Activated CD4-positive, alpha-beta memory T cell treated with anti-CD3 and anti-CD28 coated beads for 36 hours (primary cell): ENCODE measurements around the gene RASA3. TPM values are rescaled to one million over a fixed set of nuclear protein-coding genes. Genes with fewer than 3 reads are reported as not detected.
"Not testable (repeated sequence)": the region's sequence is repeated elsewhere in the genome, so short reads cannot be mapped to it uniquely, and the experiment has no call there.

Experiments used
- CTCF ChIA-PET: fragments of 350-600 bp; sonication (Branson Sonifier 250); formaldehyde crosslinking; loops from one replicate; lab custom pipeline; 2021; ENCODE audit warnings: antibody characterized with exemption, inconsistent platforms; lab: Charles Lee
- POLR2A ChIA-PET: fragments of 350-600 bp; sonication (Branson Sonifier 250); formaldehyde crosslinking; loops from one replicate; lab custom pipeline; 2021; ENCODE audit warnings: antibody characterized with exemption; lab: Charles Lee
- DNase-seq: peaks from one replicate; pipeline ENCODE4 v3.0.0-alpha.2; 2020
- H3K27ac Mint-ChIP-seq: one replicate; pipeline ENCODE4 v1.8.0; 2021; ENCODE audit warnings: mixed read lengths
- H3K27me3 Mint-ChIP-seq: one replicate; pipeline ENCODE4 v1.8.0; 2021; ENCODE audit warnings: mixed read lengths
- H3K36me3 Mint-ChIP-seq: one replicate; pipeline ENCODE4 v1.8.0; 2021; ENCODE audit warnings: mixed read lengths
- H3K4me1 Mint-ChIP-seq: one replicate; pipeline ENCODE4 v1.8.0; 2021; ENCODE audit warnings: low read depth, mixed read lengths
- H3K4me3 Mint-ChIP-seq: one replicate; pipeline ENCODE4 v1.8.0; 2021; ENCODE audit warnings: mild to moderate bottlenecking, mixed read lengths
- H3K9me3 Mint-ChIP-seq: one replicate; pipeline ENCODE4 v1.8.0; 2021; ENCODE audit warnings: mixed read lengths
- intact Hi-C: fragments of 100-400 bp; cut with micrococcal nuclease; formaldehyde crosslinking; loops from one replicate; pipeline ENCODE4 v1.15.1; 2023
- total RNA-seq, 2 experiments: library from RNA; stranded (reverse); gene quantifications; one replicate each; pipeline ENCODE4 v1.2.3, GENCODE V29; 2021

The RASA3 gene
- total RNA-seq, 2 experiments from 2014 or later: 45.9 to 49.3 TPM

- H3K36me3 Mint-ChIP-seq: peaks cover 28% of the 10 kb centered on the region
- H3K27me3 Mint-ChIP-seq: no peaks in the 10 kb centered on the region
- intact Hi-C loops: loop anchor here (1.0 kb wide), 1 partner anchor 11 kb away; no protein-coding TSS in a partner anchor
- H3K4me1 Mint-ChIP-seq: peaks cover 75% of the 10 kb centered on the region
- peak overlapping the region; percentile 33 for H3K27ac Mint-ChIP-seq
- no peak overlapping the region for H3K4me3 Mint-ChIP-seq
- no peaks in the 10 kb centered on the region for H3K9me3 Mint-ChIP-seq
- peak; percentile 36 for DNase-seq
- ChIA-PET CTCF (interaction anchor here (1.0 kb wide), 1 partner anchor 111 kb away, joined by 3 read pairs; no protein-coding TSS in a partner anchor), POLR2A (interaction anchor here (0.9 to 1.2 kb wide), 4 partner anchors 8 to 910 kb away, joined by 3 read pairs; partner anchors contain the start of gene PCID2)
Observed at GRCh38 chr13:114118086-114118485, 14.3 kb downstream of the RASA3 start.

- H3K4me1 Mint-ChIP-seq: peaks cover 71% of the 10 kb centered on the region
- H3K4me3 Mint-ChIP-seq, H3K27ac Mint-ChIP-seq, CTCF ChIA-PET, DNase-seq, H3K9me3 Mint-ChIP-seq, intact Hi-C loops, H3K27me3 Mint-ChIP-seq: not testable (repeated sequence)
- POLR2A ChIA-PET: interaction anchor here (1.0 to 1.2 kb wide), 2 partner anchors 9 to 909 kb away, joined by 3 read pairs; partner anchors contain the start of gene PCID2
- peaks cover 28% of the 10 kb centered on the region for H3K36me3 Mint-ChIP-seq
Observed at GRCh38 chr13:114117341-114117874, 15.0 kb downstream of the RASA3 start.

GRCh38 chr13:114116734-114117133 lies 15.7 kb downstream of the RASA3 start:
- POLR2A ChIA-PET: no interaction called here
- CTCF ChIA-PET: no interaction called here
- Mint-ChIP-seq H3K27me3 (no peaks in the 10 kb centered on the region), H3K27ac (no peak overlapping the region), H3K4me3 (no peak overlapping the region), H3K9me3 (no peaks in the 10 kb centered on the region), H3K4me1 (peaks cover 71% of the 10 kb centered on the region), H3K36me3 (peaks cover 28% of the 10 kb centered on the region)
- intact Hi-C loops: no loop called here
- peak; percentile 6 for DNase-seq

DNA sequence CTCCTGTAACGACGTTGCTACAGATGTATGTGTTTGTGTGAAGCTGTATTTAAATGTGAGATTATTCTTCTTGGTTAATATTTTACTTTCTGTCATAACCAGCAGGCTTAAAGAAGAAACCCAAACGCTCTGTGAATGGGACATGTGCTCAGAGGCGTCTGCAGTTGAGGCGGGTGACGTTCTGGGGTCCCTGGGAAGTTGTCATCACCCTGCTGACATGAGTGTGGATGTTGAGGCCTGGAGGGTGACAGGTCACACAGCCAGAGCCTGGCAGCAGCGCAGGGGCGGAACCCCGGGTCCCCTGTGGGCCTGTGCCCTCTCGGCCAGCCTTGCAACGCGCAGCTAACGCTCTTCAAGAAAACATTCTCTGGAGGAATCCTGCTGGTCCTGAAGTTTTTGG lies 16.6 kb downstream of the RASA3 start:
- Mint-ChIP-seq H3K36me3 (peaks cover 28% of the 10 kb centered on the region), H3K4me1 (peaks cover 66% of the 10 kb centered on the region), H3K27ac (peak overlapping the region; percentile 87)

GRCh38 chr13:114115191-114115671 lies 17.2 kb downstream of the RASA3 start:
- ChIA-PET POLR2A (interaction anchor here (1.3 to 2.1 kb wide), 4 partner anchors 9 to 48 kb away, joined by 4 to 7 read pairs (median 6); no protein-coding TSS in a partner anchor), CTCF (interaction anchor here (1.1 kb wide), 1 partner anchor 112 kb away, joined by 3 read pairs; no protein-coding TSS in a partner anchor)
- H3K36me3 Mint-ChIP-seq: peaks cover 27% of the 10 kb centered on the region
- peak; percentile 62 for DNase-seq
- no peaks in the 10 kb centered on the region for H3K27me3 Mint-ChIP-seq
- intact Hi-C loops: loop anchor here (2.0 kb wide), 1 partner anchor 14 kb away; no protein-coding TSS in a partner anchor
- no peak overlapping the region for H3K4me3 Mint-ChIP-seq
- H3K27ac Mint-ChIP-seq: peak overlapping the region; percentile 87
- no peaks in the 10 kb centered on the region for H3K9me3 Mint-ChIP-seq
- peaks cover 68% of the 10 kb centered on the region for H3K4me1 Mint-ChIP-seq

More for the DNA sequence above, 16.6 kb downstream of the RASA3 start:
- no peaks in the 10 kb centered on the region for H3K9me3 Mint-ChIP-seq
- no peaks in the 10 kb centered on the region for H3K27me3 Mint-ChIP-seq
- intact Hi-C loops: loop anchor here (2.0 kb wide), 1 partner anchor 13 kb away; no protein-coding TSS in a partner anchor
- peak; percentile 7 for DNase-seq
- no peak overlapping the region for H3K4me3 Mint-ChIP-seq
- ChIA-PET CTCF (interaction anchor here (1.1 kb wide), 1 partner anchor 113 kb away, joined by 3 read pairs; no protein-coding TSS in a partner anchor), POLR2A (interaction anchor here (2.1 kb wide), 1 partner anchor 15 kb away, joined by 7 read pairs; no protein-coding TSS in a partner anchor)

- peaks cover 73% of the 10 kb centered on the region for H3K4me1 Mint-ChIP-seq
- intact Hi-C loops: loop anchor here (2.0 to 5.0 kb wide), 3 partner anchors 14 to 162 kb away; no protein-coding TSS in a partner anchor
Observed at GRCh38 chr13:114114666-114115065, 17.8 kb downstream of the RASA3 start.

DNA sequence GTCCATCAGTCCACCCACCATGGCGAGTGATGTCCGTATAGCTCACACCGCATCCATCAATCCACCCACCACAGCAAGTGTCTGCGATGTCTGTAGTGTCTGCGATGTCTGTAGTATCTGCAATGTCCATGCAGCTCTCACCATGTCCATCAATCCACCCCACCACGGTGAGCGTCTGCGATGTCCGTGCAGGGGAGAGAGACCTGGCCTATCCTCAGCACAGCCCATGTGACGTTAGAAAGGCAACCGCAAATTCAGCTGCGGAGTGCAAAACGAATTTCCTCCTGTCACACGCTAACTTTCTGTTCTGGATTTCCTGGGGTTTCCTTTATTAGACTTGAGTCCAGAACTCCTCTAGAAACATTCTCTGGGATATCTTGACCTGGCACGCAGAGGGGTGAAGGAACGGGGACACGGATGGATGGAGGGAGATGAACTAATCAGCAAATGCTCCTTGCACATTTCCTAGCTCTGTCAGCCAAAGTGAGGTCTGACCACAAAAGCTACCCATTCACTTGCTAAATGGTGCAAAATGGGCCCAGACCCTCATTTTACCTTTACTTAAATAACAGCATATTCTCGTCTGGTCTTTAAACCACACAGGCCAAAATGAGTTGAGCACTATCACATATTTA lies 18.3 kb downstream of the RASA3 start:
- intact Hi-C loops: loop anchor here (2.0 to 5.0 kb wide), 3 partner anchors 15 to 162 kb away; no protein-coding TSS in a partner anchor

More at GRCh38 chr13:114114666-114115065, 17.8 kb downstream of the RASA3 start:
- H3K36me3 Mint-ChIP-seq: peaks cover 27% of the 10 kb centered on the region
- H3K27me3 Mint-ChIP-seq, H3K9me3 Mint-ChIP-seq, H3K4me3 Mint-ChIP-seq: not testable (repeated sequence)
- peak overlapping the region; percentile 79 for H3K27ac Mint-ChIP-seq
- POLR2A ChIA-PET: interaction anchor here (1.3 to 2.1 kb wide), 4 partner anchors 9 to 47 kb away, joined by 4 to 7 read pairs (median 6); no protein-coding TSS in a partner anchor
- peak; percentile 9 for DNase-seq
- CTCF ChIA-PET: interaction anchor here (1.1 kb wide), 1 partner anchor 112 kb away, joined by 3 read pairs; no protein-coding TSS in a partner anchor

GRCh38 chr13:114113395-114113794 lies 19.0 kb downstream of the RASA3 start:
- peak; percentile 4 for DNase-seq
- not testable (repeated sequence) for H3K27me3 Mint-ChIP-seq, H3K9me3 Mint-ChIP-seq, H3K4me3 Mint-ChIP-seq, H3K27ac Mint-ChIP-seq
- CTCF ChIA-PET: interaction anchor here (1.3 kb wide), 1 partner anchor 48 kb away, joined by 4 read pairs; no protein-coding TSS in a partner anchor
- peaks cover 75% of the 10 kb centered on the region for H3K4me1 Mint-ChIP-seq
- H3K36me3 Mint-ChIP-seq: peaks cover 30% of the 10 kb centered on the region
- intact Hi-C loops: loop anchor here (5.0 kb wide), 2 partner anchors 34 to 161 kb away; no protein-coding TSS in a partner anchor
- POLR2A ChIA-PET: interaction anchor here (1.6 kb wide), 1 partner anchor 11 kb away, joined by 6 read pairs; no protein-coding TSS in a partner anchor

More for the DNA sequence above, 18.3 kb downstream of the RASA3 start:
- H3K27me3 Mint-ChIP-seq: no peaks in the 10 kb centered on the region
- peaks cover 76% of the 10 kb centered on the region for H3K4me1 Mint-ChIP-seq
- ChIA-PET POLR2A (interaction anchor here (1.3 to 2.1 kb wide), 4 partner anchors 10 to 47 kb away, joined by 4 to 7 read pairs (median 6); no protein-coding TSS in a partner anchor), CTCF (no interaction called here)
- H3K9me3 Mint-ChIP-seq: no peaks in the 10 kb centered on the region
- H3K27ac Mint-ChIP-seq: peak overlapping the region; percentile 79
- DNase-seq: peak; percentile 9
- H3K36me3 Mint-ChIP-seq: peaks cover 30% of the 10 kb centered on the region
- no peak overlapping the region for H3K4me3 Mint-ChIP-seq

- Mint-ChIP-seq H3K9me3 (no peaks in the 10 kb centered on the region), H3K27me3 (no peaks in the 10 kb centered on the region), H3K36me3 (peaks cover 28% of the 10 kb centered on the region), H3K4me3 (no peak overlapping the region), H3K4me1 (peaks cover 75% of the 10 kb centered on the region), H3K27ac (peak overlapping the region; percentile 42)
- peak; percentile 8 for DNase-seq
- intact Hi-C loops: loop anchor here (5.0 kb wide), 2 partner anchors 34 to 161 kb away; no protein-coding TSS in a partner anchor
- POLR2A ChIA-PET: no interaction called here
- CTCF ChIA-PET: interaction anchor here (1.0 to 1.3 kb wide), 3 partner anchors 12 to 48 kb away, joined by 3 to 4 read pairs (median 3); no protein-coding TSS in a partner anchor
Observed at GRCh38 chr13:114112826-114113322, 19.5 kb downstream of the RASA3 start.

GRCh38 chr13:114112231-114112825 lies 20.1 kb downstream of the RASA3 start:
- H3K4me1 Mint-ChIP-seq: peaks cover 74% of the 10 kb centered on the region
- CTCF ChIA-PET: interaction anchor here (0.8 to 2.7 kb wide), 6 partner anchors 10 to 123 kb away, joined by 3 to 10 read pairs (median 4); no protein-coding TSS in a partner anchor
- intact Hi-C loops: loop anchor here (5.0 kb wide), 2 partner anchors 35 to 160 kb away; no protein-coding TSS in a partner anchor
- H3K27me3 Mint-ChIP-seq: no peaks in the 10 kb centered on the region
- no peaks in the 10 kb centered on the region for H3K9me3 Mint-ChIP-seq
- peak overlapping the region; percentile 77 for H3K27ac Mint-ChIP-seq
- no peak overlapping the region for H3K4me3 Mint-ChIP-seq
- DNase-seq: no peak
- peaks cover 22% of the 10 kb centered on the region for H3K36me3 Mint-ChIP-seq
- POLR2A ChIA-PET: interaction anchor here (1.8 kb wide), 1 partner anchor 36 kb away, joined by 5 read pairs; no protein-coding TSS in a partner anchor
